ENCODE results near the gene ZGLP1.

GRCh38 chr19:10317045-10317856, 7.6 kb upstream of the ZGLP1 start:
- no peak for TF ChIP-seq POLR2AphosphoS5 (IDR thresholded peaks at IDR 0.05)
- TF ChIP-seq CTCF (IDR thresholded peaks at IDR 0.05): no peak
